Measurements from ENCODE around the gene PSME3IP1.

PSME3IP1 gene

DNA sequence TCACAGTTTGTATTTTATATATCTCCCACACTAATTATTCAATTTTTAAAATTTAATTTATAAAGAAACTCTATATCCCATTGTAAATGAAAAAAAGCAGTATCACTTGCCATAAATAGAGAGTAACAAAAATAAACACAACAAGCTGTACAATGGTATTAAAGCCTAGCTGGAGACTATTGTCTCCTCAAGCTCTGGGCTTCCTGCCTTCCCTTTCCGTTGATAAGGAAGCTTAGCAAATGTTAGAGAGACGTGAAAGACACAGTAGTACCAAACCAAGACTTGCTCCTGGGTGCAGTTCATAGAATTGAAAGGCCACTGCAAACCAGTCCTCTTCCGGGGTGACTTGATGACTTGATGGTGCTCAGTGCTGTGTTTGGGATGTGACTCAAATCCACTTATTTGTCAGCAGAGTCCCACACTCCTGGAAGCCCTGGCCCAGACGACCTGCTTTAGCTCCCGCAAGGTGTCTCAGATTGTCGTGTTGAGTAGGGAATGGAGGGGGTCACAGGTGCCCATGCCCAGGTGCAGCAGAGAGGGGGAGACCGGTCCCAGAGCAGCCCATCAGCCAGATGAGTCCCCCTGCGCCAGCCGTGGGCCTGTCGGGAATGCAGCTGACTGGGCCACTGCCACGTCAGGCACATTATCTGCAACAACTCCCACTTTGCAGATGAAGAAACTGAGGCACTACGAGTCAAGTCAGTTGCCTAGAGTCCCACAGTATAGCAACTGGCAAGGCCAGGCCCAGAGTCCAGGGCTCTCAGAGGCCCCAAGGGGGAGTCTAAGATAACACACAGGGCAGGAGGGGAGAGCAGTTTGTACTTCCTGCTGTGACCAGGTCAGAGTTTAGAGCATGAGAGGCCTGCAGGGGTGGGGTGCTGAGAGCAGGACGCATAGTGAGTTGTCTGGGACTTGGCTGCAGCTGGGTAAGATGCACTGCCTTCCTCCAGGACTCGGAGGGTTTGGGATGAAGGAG, 40.5 kb downstream of the PSME3IP1 start:
- no peak for DNase-seq

GRCh38 chr16:57144027-57144426, 41.8 kb downstream of the PSME3IP1 start:
- DNase-seq = no peak

DNA sequence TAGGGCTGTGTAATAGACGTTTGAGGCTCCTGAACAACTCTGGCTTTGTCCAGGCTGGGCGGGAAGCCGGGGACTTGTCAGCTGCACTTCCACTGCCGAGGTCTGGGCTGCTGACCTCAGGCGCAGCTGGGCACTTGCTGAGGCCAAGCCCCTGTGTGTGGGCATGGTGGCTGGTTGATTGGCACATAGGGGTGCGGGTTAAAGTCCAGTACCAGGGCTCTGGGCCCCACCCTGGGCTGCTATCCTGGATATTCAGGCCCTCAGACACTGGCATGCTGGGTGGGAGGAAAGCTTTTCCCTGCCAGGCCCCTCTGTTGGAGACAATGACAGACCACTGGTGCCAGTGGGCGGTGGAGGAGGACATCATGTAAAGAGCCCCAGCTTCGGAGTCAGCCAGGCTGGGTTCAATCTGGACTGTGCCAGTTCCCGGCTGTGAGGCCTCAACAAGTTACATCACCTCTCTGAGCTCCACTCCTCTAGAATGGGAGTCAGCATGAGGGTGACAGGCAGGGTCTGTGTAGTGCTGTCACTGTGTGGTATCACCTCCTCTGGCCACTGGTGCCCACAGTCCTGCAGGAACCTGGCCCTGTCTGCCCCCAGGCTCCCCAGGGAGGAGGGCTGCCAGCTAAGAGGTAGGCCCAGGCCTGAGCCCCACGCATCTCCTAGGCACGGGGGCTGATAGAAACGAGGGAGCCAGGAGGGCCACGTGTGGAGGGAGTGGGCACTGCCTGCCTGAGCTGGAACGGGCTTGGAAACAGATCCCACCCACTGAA, 42.5 kb downstream of the PSME3IP1 start:
- DNase-seq = peak in 54 of 56 donors; percentile 31 to 96 (median 82)

GRCh38 chr16:57141822-57142631, 43.8 kb downstream of the PSME3IP1 start:
- no peak for DNase-seq

GRCh38 chr16:57140931-57141668, 44.7 kb downstream of the PSME3IP1 start:
- DNase-seq = no peak

DNA sequence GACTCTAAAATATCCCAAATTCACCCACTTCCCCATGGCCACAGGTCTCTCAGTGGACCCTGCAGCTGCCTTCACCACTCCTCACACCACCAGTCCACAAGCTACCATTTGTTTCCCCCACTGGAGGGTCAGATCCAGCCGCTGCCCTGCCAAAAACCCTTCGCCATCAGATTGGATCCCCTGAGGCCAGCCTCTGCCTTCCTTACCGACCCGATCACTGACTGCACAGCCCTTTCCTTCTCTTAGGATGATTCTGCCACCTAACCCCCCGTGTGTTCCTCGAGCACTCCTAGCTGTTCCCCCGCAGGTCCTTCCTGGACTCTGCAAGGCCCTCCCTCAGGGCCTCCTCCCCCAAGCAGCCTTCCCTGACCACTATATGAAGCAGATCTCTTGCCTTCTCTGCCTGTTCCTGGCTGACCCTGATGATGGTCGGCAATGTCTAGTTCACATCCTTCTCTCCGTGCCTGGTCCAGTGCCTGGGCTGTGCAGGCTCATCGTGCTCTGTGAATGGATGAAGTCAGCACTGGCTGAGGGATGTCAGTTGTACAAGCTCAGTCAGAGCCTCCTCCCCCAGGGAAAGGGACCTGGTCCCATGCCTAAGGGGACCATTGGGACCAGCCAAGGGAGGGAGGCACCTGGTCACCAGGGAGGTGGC, 47.4 kb downstream of the PSME3IP1 start:
- no peak for DNase-seq

GRCh38 chr16:57137566-57138273, 48.1 kb downstream of the PSME3IP1 start:
- peak in 2 of 56 donors; percentile 27 to 29 for DNase-seq

DNA sequence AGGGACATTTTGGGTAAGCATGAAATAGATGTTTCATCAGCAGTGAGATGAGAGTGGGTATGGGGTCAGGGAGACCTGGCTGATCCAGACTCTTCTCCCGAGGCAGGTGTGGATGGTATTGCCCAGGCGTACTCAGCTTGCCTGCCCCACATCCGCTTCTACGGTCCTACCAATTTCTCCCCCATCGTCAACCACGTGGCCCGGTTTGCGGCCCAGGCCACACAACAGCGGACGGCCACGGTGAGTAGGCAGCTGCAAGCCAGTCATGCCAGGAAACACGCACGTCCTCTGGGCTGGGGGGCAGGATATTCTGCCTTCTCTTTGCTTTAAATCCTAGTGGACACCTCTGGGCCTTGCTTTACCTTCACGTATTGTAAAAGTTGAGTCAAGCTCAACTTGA, 48.8 kb downstream of the PSME3IP1 start:
- DNase-seq = no peak

DNA sequence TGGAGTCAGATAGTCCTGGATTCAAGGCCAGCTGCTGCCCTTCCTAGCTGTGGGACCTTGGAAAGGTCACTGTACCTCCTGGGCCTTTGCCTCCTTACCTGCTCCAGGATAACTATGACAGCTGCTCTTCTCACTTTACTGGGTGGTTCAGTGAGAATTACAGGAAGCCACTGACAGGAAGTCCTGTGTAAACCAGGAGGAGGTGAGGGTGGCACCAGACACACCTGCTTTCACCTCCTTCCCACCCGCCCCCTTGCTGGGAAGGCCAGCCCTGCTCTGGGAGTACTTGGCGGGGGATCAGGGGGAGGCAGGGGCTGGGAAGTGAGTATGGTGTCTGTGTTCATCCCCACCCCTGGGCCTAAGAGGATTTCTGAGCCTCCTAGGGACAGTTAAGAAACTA, 50.9 kb downstream of the PSME3IP1 start:
- no peak for DNase-seq

DNA sequence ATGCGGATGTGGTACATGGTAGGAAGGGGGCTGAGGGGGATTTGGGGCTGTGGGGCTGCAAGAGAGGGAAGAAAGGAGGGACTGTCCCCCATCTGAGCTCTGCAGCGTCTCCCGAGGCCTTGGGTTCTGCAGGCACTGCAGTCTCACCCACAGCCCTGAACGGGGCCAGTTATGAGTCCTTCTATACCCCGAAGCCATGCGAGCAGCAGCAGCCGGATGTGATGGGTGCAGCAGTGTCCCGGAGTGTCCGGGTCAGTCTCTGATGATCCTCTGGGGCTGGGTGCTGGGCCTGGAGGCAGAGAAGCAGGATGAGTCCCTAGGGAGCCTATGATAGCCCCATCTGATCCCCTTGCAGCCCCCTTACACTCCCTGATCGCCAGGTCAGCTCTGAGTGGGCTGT, 52.0 kb downstream of the PSME3IP1 start:
- DNase-seq = no peak

DNA sequence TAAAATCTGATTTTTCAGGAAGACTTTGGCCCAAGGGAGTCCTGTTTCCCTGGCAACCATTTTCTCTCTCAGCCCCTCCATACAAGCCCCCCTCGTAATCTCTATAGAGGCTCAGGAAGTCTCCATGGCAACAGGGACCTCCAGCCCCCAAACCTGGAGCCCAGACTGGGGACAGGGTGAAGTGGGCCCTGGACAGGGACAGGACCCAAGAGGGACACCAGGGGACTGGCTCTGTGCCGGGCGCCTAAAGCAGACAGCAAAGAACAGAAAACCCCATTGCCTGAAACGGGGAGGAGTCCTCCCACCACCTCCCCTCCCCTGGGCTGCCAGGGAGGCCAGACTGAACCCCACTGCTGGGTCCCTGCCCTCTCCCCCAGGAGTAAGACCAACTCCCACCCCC, 52.8 kb downstream of the PSME3IP1 start:
- DNase-seq = no peak

- DNase-seq = no peak
Measured at GRCh38 chr16:57132470-57132869, 53.4 kb downstream of the PSME3IP1 start.

DNA sequence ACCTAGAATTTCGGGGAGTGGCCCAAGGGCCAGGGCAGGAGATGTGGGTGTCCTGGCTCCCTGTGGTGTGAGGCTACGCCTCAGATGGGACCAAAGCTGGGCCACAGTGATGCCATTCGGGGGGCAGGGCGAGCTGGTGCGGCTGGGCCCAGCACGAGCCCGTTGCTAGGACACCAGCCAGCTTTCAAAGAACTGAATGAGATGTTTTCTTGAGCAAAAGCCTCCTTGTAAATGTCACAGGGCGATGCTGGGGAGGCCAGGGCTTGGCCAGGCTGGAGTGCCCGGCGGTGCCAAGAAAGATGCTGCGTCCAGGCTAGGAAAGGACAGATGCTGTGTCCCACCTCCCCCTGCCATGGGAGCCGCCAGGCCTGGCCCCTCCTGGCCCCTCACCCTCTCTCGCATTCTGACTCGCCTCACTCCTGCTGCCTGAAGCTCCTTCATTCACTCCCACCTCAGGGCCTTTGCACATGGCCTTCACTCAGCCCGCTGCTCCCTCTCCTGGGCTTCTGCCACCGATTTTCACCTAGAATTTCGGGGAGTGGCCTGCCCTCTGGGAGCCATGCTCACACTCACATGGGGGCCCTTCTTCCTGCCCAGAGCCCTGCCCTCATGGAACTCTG, 54.4 kb downstream of the PSME3IP1 start:
- DNase-seq = peak in 54 of 56 donors; percentile 22 to 92 (median 78)

- DNase-seq = no peak
Measured at GRCh38 chr16:57130950-57131321, 54.9 kb downstream of the PSME3IP1 start.

DNA sequence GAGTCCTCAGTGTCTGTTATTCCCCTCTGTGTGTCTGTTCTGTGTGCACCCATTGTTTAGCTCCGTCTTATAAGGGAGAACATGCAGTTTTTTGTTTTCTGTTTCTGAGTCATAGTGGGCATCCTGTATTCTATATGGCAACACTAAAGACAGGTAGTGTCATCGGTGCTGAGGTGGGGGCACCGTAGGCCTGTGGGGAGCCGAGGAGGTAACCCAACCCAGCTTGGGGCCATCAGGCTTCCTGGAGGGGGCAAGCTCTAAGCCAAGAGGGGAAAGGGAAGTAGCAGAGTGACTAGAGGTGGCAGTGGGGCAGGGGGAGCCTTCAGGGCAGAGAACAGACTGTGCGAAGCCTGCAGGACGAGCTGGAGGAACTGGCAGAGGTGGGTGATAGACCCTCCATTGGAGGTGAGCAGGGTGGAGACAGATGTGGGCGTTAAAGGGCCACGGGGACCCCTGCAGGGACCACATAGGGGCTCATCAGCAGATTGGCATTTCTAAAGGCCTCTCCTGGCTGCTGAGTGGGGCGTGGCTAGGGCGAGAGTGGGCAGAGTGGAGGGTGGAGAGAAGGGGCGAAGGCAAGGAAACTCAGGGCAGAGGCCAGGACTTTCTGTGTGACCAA, 57.0 kb downstream of the PSME3IP1 start:
- DNase-seq = no peak

DNA sequence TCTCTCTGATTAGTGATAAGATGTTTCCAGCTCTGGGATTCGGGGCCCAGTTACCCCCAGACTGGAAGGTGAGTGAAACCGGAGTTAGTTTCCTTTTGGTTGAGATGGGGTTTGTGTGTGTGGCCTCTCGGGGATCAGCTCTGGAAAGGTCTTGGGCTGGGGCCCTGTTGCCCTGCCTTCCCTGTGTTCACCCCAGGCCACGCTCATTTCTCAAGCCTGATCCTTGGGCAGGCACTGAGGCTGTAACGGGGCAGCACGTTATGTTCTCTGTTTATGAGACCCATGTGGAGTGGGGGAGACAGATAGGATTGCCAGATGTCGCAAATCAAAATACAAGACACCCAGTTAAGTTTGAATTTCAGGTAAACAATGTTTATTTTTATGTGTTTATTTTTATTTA, 58.0 kb downstream of the PSME3IP1 start:
- no peak for DNase-seq

DNA sequence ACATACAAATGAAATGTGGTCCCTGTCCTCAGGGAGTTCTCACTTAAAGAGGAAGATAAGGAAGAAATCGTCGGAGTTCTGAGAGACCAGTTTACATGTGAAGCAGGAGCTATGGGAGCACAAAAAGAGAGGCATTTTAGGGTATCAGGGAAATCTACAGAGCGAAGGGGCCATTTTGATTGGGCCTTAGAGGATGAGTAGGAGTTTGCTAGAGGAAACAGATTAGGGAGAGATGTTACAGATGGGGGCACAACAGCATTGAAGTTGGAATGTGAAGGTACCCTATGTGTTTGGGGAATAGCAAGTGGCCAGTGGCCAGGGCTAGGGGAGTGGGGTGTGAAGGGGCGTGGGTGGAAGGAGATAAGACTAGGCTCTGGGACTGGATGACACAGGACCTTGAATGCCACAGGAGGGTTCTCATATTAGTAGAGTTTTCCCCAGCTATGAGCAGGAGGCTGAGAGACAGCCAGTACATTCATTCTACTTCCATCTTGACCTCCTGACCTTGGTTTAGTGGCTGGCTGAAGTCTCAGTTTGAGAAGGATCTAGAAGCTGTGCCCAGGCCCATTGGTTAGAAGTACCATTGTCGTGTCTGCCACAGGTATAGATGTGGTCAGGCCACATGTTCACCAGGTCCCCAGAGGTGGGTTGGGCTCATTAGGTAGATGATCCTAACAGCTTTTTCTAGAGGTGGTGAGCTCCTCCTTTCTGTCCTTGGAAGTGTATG, 58.6 kb downstream of the PSME3IP1 start:
- no peak for DNase-seq

- no peak for DNase-seq
Measured at GRCh38 chr16:57126411-57126810, 59.4 kb downstream of the PSME3IP1 start.
